H9 (cell line): ENCODE measurements around the gene PGLYRP2. TPM values are rescaled to one million over a fixed set of nuclear protein-coding genes. Genes with fewer than 3 reads are reported as not detected.
A peak's percentile ranks its signal among the peaks of the same experiment; 100 is the strongest.

ENCODE experiments used
- DNase-seq: peaks from one replicate; pipeline ENCODE4 v3.0.0-alpha.2; 2017
- H2AFZ ChIP-seq: one replicate; pipeline ENCODE4 v1.6.1; 2013; ENCODE audit warnings: mild to moderate bottlenecking, low read length, control low read depth, moderate library complexity
- H2AK5ac ChIP-seq: 2 replicates; pipeline ENCODE4 v1.6.1; 2013; ENCODE audit warnings: low read length, control low read depth, mixed read lengths; ENCODE audit not compliant: insufficient read length
- H2BK120ac ChIP-seq: one replicate; pipeline ENCODE4 v1.6.1; 2013; ENCODE audit warnings: low read depth, mild to moderate bottlenecking, low read length, control low read depth, inconsistent platforms; ENCODE audit not compliant: poor library complexity, severe bottlenecking
- H2BK12ac ChIP-seq: 2 replicates; pipeline ENCODE4 v1.6.1; 2013; ENCODE audit warnings: low read length, control low read depth, mixed read lengths, low read depth; ENCODE audit not compliant: insufficient read length
- H2BK15ac ChIP-seq: 2 replicates; pipeline ENCODE4 v1.6.1; 2013; ENCODE audit warnings: low read depth, low read length, control low read depth
- H2BK20ac ChIP-seq: one replicate; pipeline ENCODE4 v1.6.1; 2013; ENCODE audit warnings: low read depth, mild to moderate bottlenecking, low read length, control low read depth, inconsistent platforms; ENCODE audit not compliant: poor library complexity, severe bottlenecking
- H2BK5ac ChIP-seq: 2 replicates; pipeline ENCODE4 v1.6.1; 2013; ENCODE audit warnings: low read length, control low read depth, mixed read lengths; ENCODE audit not compliant: insufficient read length
- H3K14ac ChIP-seq: 2 replicates; pipeline ENCODE4 v1.6.1; 2013; ENCODE audit warnings: low read length, control low read depth; ENCODE audit not compliant: insufficient read depth
- H3K18ac ChIP-seq: 2 replicates; pipeline ENCODE4 v1.6.1; 2013; ENCODE audit warnings: low read depth, mild to moderate bottlenecking, mixed read lengths, low read length, control low read depth; ENCODE audit not compliant: insufficient read length
- H3K23ac ChIP-seq: 2 replicates; pipeline ENCODE4 v1.6.1; 2013; ENCODE audit warnings: low read length, control low read depth, mixed read lengths, low read depth; ENCODE audit not compliant: insufficient read length
- H3K23me2 ChIP-seq: 2 replicates; pipeline ENCODE4 v1.6.1; 2013; ENCODE audit warnings: low read depth, mild to moderate bottlenecking, mixed read lengths, low read length, control low read depth; ENCODE audit not compliant: insufficient read length, poor library complexity, severe bottlenecking
- H3K27ac ChIP-seq: 2 replicates; pipeline ENCODE4 v1.5.1; 2013; ENCODE audit warnings: low read length, control low read depth, mixed read lengths, low read depth; ENCODE audit not compliant: insufficient read length
- H3K27me3 ChIP-seq: 2 replicates; pipeline ENCODE4 v1.6.1; 2013; ENCODE audit warnings: low read length, control low read depth, inconsistent platforms; ENCODE audit not compliant: insufficient read depth
- H3K4ac ChIP-seq: 2 replicates; pipeline ENCODE4 v1.6.1; 2013; ENCODE audit warnings: low read depth, mild to moderate bottlenecking, control low read depth, inconsistent platforms, low read length, moderate library complexity
- H3K4me1 ChIP-seq: 2 replicates; pipeline ENCODE4 v1.6.1; 2013; ENCODE audit warnings: low read length, control low read depth, inconsistent platforms; ENCODE audit not compliant: insufficient read depth
- H3K4me2 ChIP-seq: 2 replicates; pipeline ENCODE4 v1.6.1; 2013; ENCODE audit warnings: low read length, control low read depth, mixed read lengths; ENCODE audit not compliant: insufficient read length, insufficient read depth
- H3K56ac ChIP-seq: 2 replicates; pipeline ENCODE4 v1.6.1; 2013; ENCODE audit warnings: low read depth, mild to moderate bottlenecking, mixed read lengths, low read length, control low read depth; ENCODE audit not compliant: insufficient read length
- H3K79me1 ChIP-seq: 2 replicates; pipeline ENCODE4 v1.6.1; 2013; ENCODE audit warnings: low read depth, mild to moderate bottlenecking, moderate library complexity, low read length, control low read depth, inconsistent platforms; ENCODE audit not compliant: insufficient read depth, poor library complexity, severe bottlenecking
- H3K79me2 ChIP-seq: 2 replicates; pipeline ENCODE4 v1.6.1; 2013; ENCODE audit warnings: low read length, control low read depth, inconsistent platforms; ENCODE audit not compliant: insufficient read depth
- H3K9ac ChIP-seq: 2 replicates; pipeline ENCODE4 v1.6.1; 2013; ENCODE audit warnings: low read length, control low read depth, mixed read lengths; ENCODE audit not compliant: insufficient read length; ENCODE audit errors: extremely low read depth
- H3K9me3 ChIP-seq: one replicate; pipeline ENCODE4 v1.6.1; 2013; ENCODE audit warnings: low read depth, low read length, inconsistent platforms; ENCODE audit not compliant: control insufficient read depth
- H3T11ph ChIP-seq: one replicate; pipeline ENCODE4 v1.6.1; 2013; ENCODE audit warnings: mild to moderate bottlenecking, low read length, control low read depth, inconsistent platforms
- H4K20me1 ChIP-seq: one replicate; pipeline ENCODE4 v1.6.1; 2013; ENCODE audit not compliant: control insufficient read depth, insufficient read length, insufficient read depth
- H4K5ac ChIP-seq: 2 replicates; pipeline ENCODE4 v1.6.1; 2013; ENCODE audit warnings: low read depth, mild to moderate bottlenecking, mixed read lengths, low read length, control low read depth; ENCODE audit not compliant: insufficient read length
- H4K8ac ChIP-seq: replicated peaks from 2 replicates; pipeline ENCODE4 v1.6.1; 2013; ENCODE audit warnings: low read length, control low read depth, mixed read lengths, low read depth; ENCODE audit not compliant: insufficient read length
- H4K91ac ChIP-seq: 2 replicates; pipeline ENCODE4 v1.6.1; 2013; ENCODE audit warnings: low read depth, mild to moderate bottlenecking, moderate library complexity, mixed read lengths, low read length, control low read depth; ENCODE audit not compliant: insufficient read length
- H3K27ac Mint-ChIP-seq, 3 experiments: 2 replicates in 2 of 3; 3 replicates in 1 of 3; pipeline ENCODE4 v1.8.0; 2020 to 2021; ENCODE audit warnings: mixed read lengths in 3 of 3, mild to moderate bottlenecking in 1 of 3, moderate library complexity in 1 of 3
- H3K27me3 Mint-ChIP-seq: 2 replicates; pipeline ENCODE4 v1.8.0; 2021; ENCODE audit warnings: low read depth, mild to moderate bottlenecking, moderate library complexity, mixed read lengths
- H3K36me3 Mint-ChIP-seq, 3 experiments: 2 replicates in 2 of 3; 3 replicates in 1 of 3; pipeline ENCODE4 v1.8.0; 2020 to 2021; ENCODE audit warnings: low read depth in 3 of 3, mixed read lengths in 3 of 3; ENCODE audit not compliant: insufficient read depth in 1 of 3
- H3K4me1 Mint-ChIP-seq, 2 experiments: 2 replicates each; pipeline ENCODE4 v1.8.0; 2020; ENCODE audit warnings: mixed read lengths in 2 of 2
- H3K4me3 Mint-ChIP-seq, 2 experiments: 2 replicates in 1 of 2; 3 replicates in 1 of 2; pipeline ENCODE4 v1.8.0; 2020 to 2021; ENCODE audit warnings: mild to moderate bottlenecking in 2 of 2, mixed read lengths in 2 of 2, moderate library complexity in 1 of 2
- H3K9me3 Mint-ChIP-seq, 2 experiments: 2 replicates in 1 of 2; 3 replicates in 1 of 2; pipeline ENCODE4 v1.8.0; 2020; ENCODE audit warnings: mild to moderate bottlenecking in 2 of 2, mixed read lengths in 2 of 2, moderate library complexity in 1 of 2
- WGBS: extraction: QIAGEN DNeasy Blood & Tissue Kit; methylation state at CpG from one replicate; pipeline ENCODE4 v1.1.7; 2013; ENCODE audit warnings: missing lambda C conversion rate, low lambda C conversion rate, mixed read lengths; ENCODE audit not compliant: insufficient read length; ENCODE audit errors: extremely low coverage; 5-methylcytosine and 5-hydroxymethylcytosine counted together
- total RNA-seq: library from RNA; stranded (reverse); gene quantifications from 2 replicates; pipeline ENCODE4 v1.2.1, GENCODE V29; 2021
- TF ChIP-seq, protein P1 (sequence below): fragments of 200-600 bp; sonication (generic); conservative IDR thresholded peaks from 3 replicates; pipeline ENCODE4 v1.8.0; 2021; ENCODE audit warnings: antibody characterized with exemption, mild to moderate bottlenecking

The PGLYRP2 gene
- total RNA-seq, 1 experiment from 2014 or later = not detected

DNA sequence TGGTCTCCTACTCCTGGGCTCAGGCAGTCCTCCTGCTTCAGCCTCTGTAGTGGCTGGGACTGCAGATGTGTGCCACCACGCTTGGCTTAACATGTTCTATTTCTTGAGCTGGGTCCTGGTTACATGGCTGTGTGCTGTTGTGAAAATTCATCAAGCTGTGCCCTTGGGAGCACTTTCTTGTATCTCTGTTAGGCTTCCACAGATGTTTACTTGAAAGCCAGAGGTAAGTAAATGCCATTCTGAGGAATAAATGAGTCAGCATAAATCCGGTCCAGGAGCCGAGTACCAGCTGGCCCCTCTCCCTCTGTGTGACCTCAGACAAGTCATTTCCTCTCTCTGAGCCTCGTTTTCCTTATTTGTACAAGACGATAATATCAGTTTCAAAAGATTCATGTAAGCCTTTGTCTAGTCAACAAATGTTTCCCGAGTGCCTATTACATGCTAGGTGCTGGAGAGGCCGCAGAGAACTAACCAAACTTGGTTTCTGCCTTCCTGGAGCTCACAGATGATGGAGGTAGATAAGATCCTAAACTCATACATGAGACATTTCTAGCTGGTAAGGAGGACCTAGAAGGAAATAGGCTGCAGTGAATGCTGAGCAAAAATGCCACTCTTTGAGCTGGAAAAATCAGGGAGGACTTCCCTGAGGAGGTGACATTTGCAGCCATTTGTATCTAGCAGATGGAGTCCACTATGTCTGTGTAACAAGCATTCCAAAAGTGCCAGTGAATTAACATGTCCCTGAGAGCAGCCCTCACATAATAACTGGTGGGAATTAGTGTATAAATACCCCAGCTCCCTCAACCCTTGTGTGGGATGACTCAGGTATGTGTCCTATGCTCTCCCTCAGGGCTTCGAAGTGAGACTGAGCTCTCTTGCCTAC, 12.2 kb downstream of the PGLYRP2 start:
- Mint-ChIP-seq H3K36me3 (no peaks in the 10 kb centered on the region; a peak in 1 of 7 replicates), H3K4me3 (no peak overlapping the region), H3K27ac (no peak overlapping the region), H3K4me1 (0 out of 4 replicates have a peak, but pooled peaks cover 0 to 2% of the 10 kb centered on the region in 2 experiments), H3K27me3 (peaks cover 57% of the 10 kb centered on the region), H3K9me3 (peaks cover 0 to 18% of the 10 kb centered on the region in 2 experiments; a peak in 3 of 5 replicates)
- no peak overlapping the region for H3T11ph ChIP-seq
- no peak overlapping the region for H4K8ac ChIP-seq
- TF ChIP-seq, protein P1, sequence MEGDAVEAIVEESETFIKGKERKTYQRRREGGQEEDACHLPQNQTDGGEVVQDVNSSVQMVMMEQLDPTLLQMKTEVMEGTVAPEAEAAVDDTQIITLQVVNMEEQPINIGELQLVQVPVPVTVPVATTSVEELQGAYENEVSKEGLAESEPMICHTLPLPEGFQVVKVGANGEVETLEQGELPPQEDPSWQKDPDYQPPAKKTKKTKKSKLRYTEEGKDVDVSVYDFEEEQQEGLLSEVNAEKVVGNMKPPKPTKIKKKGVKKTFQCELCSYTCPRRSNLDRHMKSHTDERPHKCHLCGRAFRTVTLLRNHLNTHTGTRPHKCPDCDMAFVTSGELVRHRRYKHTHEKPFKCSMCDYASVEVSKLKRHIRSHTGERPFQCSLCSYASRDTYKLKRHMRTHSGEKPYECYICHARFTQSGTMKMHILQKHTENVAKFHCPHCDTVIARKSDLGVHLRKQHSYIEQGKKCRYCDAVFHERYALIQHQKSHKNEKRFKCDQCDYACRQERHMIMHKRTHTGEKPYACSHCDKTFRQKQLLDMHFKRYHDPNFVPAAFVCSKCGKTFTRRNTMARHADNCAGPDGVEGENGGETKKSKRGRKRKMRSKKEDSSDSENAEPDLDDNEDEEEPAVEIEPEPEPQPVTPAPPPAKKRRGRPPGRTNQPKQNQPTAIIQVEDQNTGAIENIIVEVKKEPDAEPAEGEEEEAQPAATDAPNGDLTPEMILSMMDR = no peak
- no peak overlapping the region for H2AK5ac ChIP-seq
- no peak overlapping the region for H2AFZ ChIP-seq
- H3K4ac ChIP-seq = no peak overlapping the region
- no peak overlapping the region for H3K18ac ChIP-seq
- no peaks in the 10 kb centered on the region for H3K9me3 ChIP-seq
- no CpG with 5 or more reads among the region's 8 CpGs for WGBS
- H3K4me2 ChIP-seq = no peak overlapping the region
- DNase-seq = no peak
- H2BK5ac ChIP-seq = no peak overlapping the region
- H3K23me2 ChIP-seq = no peaks in the 10 kb centered on the region
- no peak overlapping the region for H2BK120ac ChIP-seq
- H3K9ac ChIP-seq = no peak overlapping the region
- H4K91ac ChIP-seq = no peak overlapping the region
- no peaks in the 10 kb centered on the region for H3K79me1 ChIP-seq
- no peaks in the 10 kb centered on the region; the same call in 1 of the 2 replicates for H3K4me1 ChIP-seq
- H3K23ac ChIP-seq = no peak overlapping the region
- no peak overlapping the region for H3K56ac ChIP-seq
- no peaks in the 10 kb centered on the region for H4K20me1 ChIP-seq
- no peak overlapping the region for H2BK12ac ChIP-seq
- H2BK20ac ChIP-seq = no peak overlapping the region
- H3K27me3 ChIP-seq = peaks cover 11% of the 10 kb centered on the region; the same call in 1 of the 2 replicates
- 0 out of 2 replicates have a peak overlapping the region, but pooled peaks have one; percentile 13 for H2BK15ac ChIP-seq
- H3K79me2 ChIP-seq = no peaks in the 10 kb centered on the region
- no peak overlapping the region for H3K27ac ChIP-seq
- H4K5ac ChIP-seq = no peak overlapping the region
- H3K14ac ChIP-seq = no peak overlapping the region
